ENCODE results near the gene SLC13A3. TPM values are rescaled to one million over a fixed set of nuclear protein-coding genes. Genes with fewer than 3 reads are reported as not detected.

Gene SLC13A3
- total and polyA plus RNA-seq, 4 donors = 1.1 to 2.4 (median 2.0) TPM

DNA sequence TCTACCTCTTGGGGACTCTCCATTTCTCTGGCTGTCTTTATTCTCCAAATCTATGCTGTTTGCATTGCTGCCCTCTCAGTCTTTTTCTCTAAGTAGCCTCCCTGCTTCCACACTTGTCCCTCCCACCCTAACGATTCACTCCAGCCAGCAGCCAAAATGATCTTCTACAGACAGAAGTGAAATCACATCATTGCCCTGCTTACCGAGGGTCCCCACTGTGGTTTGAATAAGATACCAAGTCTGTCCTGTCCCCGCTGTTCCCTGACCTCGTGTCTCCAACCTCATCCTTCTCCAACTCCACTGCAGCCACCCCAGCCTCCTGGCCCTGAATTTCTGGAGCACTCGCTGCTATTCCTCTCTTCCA is 89.3 kb downstream of the SLC13A3 start:
- H3K36me3 ChIP-seq (ENCODE audit: control insufficient read depth in 4 of 4, insufficient read depth in 4 of 4, low read length in 4 of 4) = no peaks in the 10 kb centered on the region
- H3K9me3 ChIP-seq (ENCODE audit: control insufficient read depth in 4 of 4, insufficient read depth in 3 of 4, low read length in 3 of 4) = no peaks in the 10 kb centered on the region
- H3K4me1 ChIP-seq (ENCODE audit: control insufficient read depth in 5 of 5, insufficient read depth in 5 of 5, low read length in 5 of 5) = peaks cover 0 to 25% (median 0%) of the 10 kb centered on the region in 5 donors
- H3K9ac ChIP-seq (ENCODE audit: insufficient read depth in 1 of 2, low read length in 2 of 2) = peak overlapping the region in 1 of 2 donors; percentile 16
- 44 to 50% methylated on average over 5 of the region's 5 CpGs for WGBS, 2 donors
- TF ChIP-seq, protein P1, sequence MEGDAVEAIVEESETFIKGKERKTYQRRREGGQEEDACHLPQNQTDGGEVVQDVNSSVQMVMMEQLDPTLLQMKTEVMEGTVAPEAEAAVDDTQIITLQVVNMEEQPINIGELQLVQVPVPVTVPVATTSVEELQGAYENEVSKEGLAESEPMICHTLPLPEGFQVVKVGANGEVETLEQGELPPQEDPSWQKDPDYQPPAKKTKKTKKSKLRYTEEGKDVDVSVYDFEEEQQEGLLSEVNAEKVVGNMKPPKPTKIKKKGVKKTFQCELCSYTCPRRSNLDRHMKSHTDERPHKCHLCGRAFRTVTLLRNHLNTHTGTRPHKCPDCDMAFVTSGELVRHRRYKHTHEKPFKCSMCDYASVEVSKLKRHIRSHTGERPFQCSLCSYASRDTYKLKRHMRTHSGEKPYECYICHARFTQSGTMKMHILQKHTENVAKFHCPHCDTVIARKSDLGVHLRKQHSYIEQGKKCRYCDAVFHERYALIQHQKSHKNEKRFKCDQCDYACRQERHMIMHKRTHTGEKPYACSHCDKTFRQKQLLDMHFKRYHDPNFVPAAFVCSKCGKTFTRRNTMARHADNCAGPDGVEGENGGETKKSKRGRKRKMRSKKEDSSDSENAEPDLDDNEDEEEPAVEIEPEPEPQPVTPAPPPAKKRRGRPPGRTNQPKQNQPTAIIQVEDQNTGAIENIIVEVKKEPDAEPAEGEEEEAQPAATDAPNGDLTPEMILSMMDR (IDR thresholded peaks at IDR 0.05; ENCODE audit: control extremely low read depth, extremely low read depth) = no peak
- H3K27ac ChIP-seq (ENCODE audit: low read depth in 1 of 2, low read length in 1 of 2) = peak overlapping the region; percentile 34 to 55
- ATAC-seq (ENCODE audit: insufficient read depth, low FRiP score) = no peak
- DNase-seq = no peak
- H3K4me3 ChIP-seq = no peak overlapping the region
- H3K27me3 ChIP-seq (ENCODE audit: control insufficient read depth in 3 of 3, insufficient read depth in 3 of 3, low read length in 2 of 3) = no peaks in the 10 kb centered on the region

DNA sequence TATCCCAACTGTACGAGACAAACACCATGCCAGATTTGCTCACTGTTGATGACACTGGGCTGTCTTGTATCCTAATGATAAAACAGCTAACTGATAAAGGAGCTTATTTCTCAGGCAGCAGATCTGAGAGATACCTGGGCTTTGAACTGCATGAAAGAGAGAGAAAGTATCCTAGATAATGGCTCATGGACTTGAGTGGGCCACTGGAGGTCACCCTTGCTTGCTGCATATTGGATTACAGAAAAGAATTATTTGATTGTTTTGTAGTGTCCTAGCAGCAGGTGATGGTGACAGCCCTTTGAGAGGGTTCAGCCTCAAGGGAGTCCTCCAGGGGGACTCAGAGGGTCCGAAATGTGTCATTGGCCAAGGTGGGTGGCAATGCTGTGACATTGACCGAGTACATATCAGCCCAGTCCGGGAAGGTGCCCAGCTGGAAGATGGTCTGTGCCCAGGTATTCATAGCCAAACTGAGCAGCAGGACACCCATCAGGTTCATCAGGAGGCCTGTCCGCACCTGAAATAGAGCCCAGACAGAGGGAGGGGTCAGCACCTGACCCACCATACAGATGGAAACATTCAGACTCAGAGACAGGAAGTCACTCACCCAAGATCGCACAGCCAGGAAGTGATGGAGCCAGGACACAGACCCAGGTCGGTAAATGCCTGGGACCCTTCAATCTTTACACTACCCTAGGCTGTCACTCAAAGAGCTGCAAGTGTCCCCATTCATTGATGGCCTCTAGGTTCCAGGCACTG is 91.4 kb downstream of the SLC13A3 start:
- TF ChIP-seq, protein P1 (IDR thresholded peaks at IDR 0.05; ENCODE audit: control extremely low read depth, extremely low read depth) = no peak
- no peak for ATAC-seq (ENCODE audit: insufficient read depth, low FRiP score)

DNA sequence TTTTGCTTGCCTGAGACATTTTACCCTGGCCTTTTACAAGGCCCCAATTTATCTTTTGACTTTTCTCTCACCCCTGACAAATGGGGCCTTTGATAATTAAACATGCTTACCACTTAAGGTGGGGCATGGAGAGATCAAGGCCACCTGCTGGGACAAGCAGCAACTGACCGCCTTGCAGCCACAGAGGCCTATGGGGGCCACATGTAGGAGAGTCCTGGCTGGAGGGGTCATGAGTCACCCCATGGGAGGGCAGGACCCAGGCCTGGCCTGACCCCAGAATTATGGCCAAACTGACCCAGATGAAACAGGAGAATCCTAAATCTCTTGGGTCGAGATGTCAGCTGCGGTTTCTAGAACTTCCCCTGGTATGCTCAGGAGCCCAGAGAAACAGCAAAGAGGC is 92.3 kb downstream of the SLC13A3 start:
- Histone ChIP-seq H3K36me3 (ENCODE audit: control insufficient read depth in 4 of 4, insufficient read depth in 4 of 4, low read length in 4 of 4) (no peaks in the 10 kb centered on the region), H3K4me3 (no peak overlapping the region), H3K9me3 (ENCODE audit: control insufficient read depth in 4 of 4, insufficient read depth in 3 of 4, low read length in 3 of 4) (no peaks in the 10 kb centered on the region), H3K9ac (ENCODE audit: insufficient read depth in 1 of 2, low read length in 2 of 2) (no peak overlapping the region), H3K27me3 (ENCODE audit: control insufficient read depth in 3 of 3, insufficient read depth in 3 of 3, low read length in 2 of 3) (no peaks in the 10 kb centered on the region), H3K27ac (ENCODE audit: low read depth in 1 of 2, low read length in 1 of 2) (no peak overlapping the region), H3K4me1 (ENCODE audit: control insufficient read depth in 5 of 5, insufficient read depth in 5 of 5, low read length in 5 of 5) (peaks cover 0 to 23% (median 0%) of the 10 kb centered on the region in 5 donors)
- DNase-seq (no peak), ATAC-seq (ENCODE audit: insufficient read depth, low FRiP score) (no peak)
- TF ChIP-seq, protein P1 (IDR thresholded peaks at IDR 0.05; ENCODE audit: control extremely low read depth, extremely low read depth) = no peak
- 96 to 100% methylated on average over 3 of the region's 3 CpGs for WGBS, 2 donors

More for the DNA sequence above, 91.4 kb downstream of the SLC13A3 start:
- no peak overlapping the region for H3K27ac ChIP-seq (ENCODE audit: low read depth in 1 of 2, low read length in 1 of 2)
- H3K36me3 ChIP-seq (ENCODE audit: control insufficient read depth in 4 of 4, insufficient read depth in 4 of 4, low read length in 4 of 4) = no peaks in the 10 kb centered on the region
- H3K9ac ChIP-seq (ENCODE audit: insufficient read depth in 1 of 2, low read length in 2 of 2) = no peak overlapping the region
- no peaks in the 10 kb centered on the region for H3K9me3 ChIP-seq (ENCODE audit: control insufficient read depth in 4 of 4, insufficient read depth in 3 of 4, low read length in 3 of 4)
- H3K27me3 ChIP-seq (ENCODE audit: control insufficient read depth in 3 of 3, insufficient read depth in 3 of 3, low read length in 2 of 3) = no peaks in the 10 kb centered on the region
- H3K4me1 ChIP-seq (ENCODE audit: control insufficient read depth in 5 of 5, insufficient read depth in 5 of 5, low read length in 5 of 5) = peaks cover 0 to 25% (median 0%) of the 10 kb centered on the region in 5 donors
- 83 to 85% methylated on average over 7 of the region's 7 CpGs for WGBS, 2 donors
- DNase-seq = peak in 2 of 3 donors; percentile 12 to 27
- no peak overlapping the region for H3K4me3 ChIP-seq
